ENCODE data around the gene HOXD3. TPM values are rescaled to one million over a fixed set of nuclear protein-coding genes. Genes with fewer than 3 reads are reported as not detected.

HOXD3 gene
- total RNA-seq, 4 donors from 2014 or later = 2.0 to 9.1 (median 8.3) TPM

GRCh38 chr2:176126929-176127773 lies 30.0 kb upstream of the HOXD3 start:
- peaks cover 0 to 4% (median 0%) of the 10 kb centered on the region in 4 donors for H3K9me3 ChIP-seq
- H3K4me3 ChIP-seq = no peak overlapping the region
- DNase-seq = peak; percentile 48 to 87 (median 64)
- H3K27me3 ChIP-seq = peaks cover 0 to 46% of the 10 kb centered on the region in 2 donors
- peaks cover 0 to 34% (median 0%) of the 10 kb centered on the region in 4 donors for H3K4me1 ChIP-seq
- H3K36me3 ChIP-seq = no peaks in the 10 kb centered on the region
- H3K27ac ChIP-seq = no peak overlapping the region
- no peak for TF ChIP-seq POLR2A (IDR thresholded peaks at IDR 0.05)
- TF ChIP-seq, protein P1, sequence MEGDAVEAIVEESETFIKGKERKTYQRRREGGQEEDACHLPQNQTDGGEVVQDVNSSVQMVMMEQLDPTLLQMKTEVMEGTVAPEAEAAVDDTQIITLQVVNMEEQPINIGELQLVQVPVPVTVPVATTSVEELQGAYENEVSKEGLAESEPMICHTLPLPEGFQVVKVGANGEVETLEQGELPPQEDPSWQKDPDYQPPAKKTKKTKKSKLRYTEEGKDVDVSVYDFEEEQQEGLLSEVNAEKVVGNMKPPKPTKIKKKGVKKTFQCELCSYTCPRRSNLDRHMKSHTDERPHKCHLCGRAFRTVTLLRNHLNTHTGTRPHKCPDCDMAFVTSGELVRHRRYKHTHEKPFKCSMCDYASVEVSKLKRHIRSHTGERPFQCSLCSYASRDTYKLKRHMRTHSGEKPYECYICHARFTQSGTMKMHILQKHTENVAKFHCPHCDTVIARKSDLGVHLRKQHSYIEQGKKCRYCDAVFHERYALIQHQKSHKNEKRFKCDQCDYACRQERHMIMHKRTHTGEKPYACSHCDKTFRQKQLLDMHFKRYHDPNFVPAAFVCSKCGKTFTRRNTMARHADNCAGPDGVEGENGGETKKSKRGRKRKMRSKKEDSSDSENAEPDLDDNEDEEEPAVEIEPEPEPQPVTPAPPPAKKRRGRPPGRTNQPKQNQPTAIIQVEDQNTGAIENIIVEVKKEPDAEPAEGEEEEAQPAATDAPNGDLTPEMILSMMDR (IDR thresholded peaks at IDR 0.05) = peak; percentile 70 to 96 (median 89)

DNA sequence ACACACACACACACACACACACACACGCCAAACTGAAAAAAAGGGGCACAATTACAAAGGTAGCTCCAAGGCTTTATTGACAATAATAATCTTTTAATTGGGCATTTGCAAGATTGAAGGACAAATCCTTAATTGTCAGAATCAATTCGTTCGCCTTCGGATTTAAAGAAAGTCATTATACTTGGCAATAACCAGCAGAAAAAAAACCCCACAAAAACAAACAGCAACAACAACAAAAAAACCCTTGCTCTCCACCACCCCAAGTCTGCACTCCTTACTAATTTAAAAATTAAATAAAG lies 29.4 kb upstream of the HOXD3 start:
- no peak for TF ChIP-seq POLR2A (IDR thresholded peaks at IDR 0.05)
- TF ChIP-seq, protein P1 (IDR thresholded peaks at IDR 0.05) = no peak
- H3K4me3 ChIP-seq = no peak overlapping the region
- no peaks in the 10 kb centered on the region for H3K9me3 ChIP-seq
- no peak for DNase-seq
- no peaks in the 10 kb centered on the region for H3K36me3 ChIP-seq
- H3K4me1 ChIP-seq = peaks cover 0 to 28% (median 0%) of the 10 kb centered on the region in 4 donors
- H3K27me3 ChIP-seq = peaks cover 0 to 42% of the 10 kb centered on the region in 2 donors
- no peak overlapping the region for H3K27ac ChIP-seq

- peak in 1 of 3 donors; percentile 53 for DNase-seq
- no peaks in the 10 kb centered on the region for H3K36me3 ChIP-seq
- TF ChIP-seq POLR2A (IDR thresholded peaks at IDR 0.05) = no peak
- TF ChIP-seq, protein P1 (IDR thresholded peaks at IDR 0.05) = no peak
- H3K9me3 ChIP-seq = no peaks in the 10 kb centered on the region
- H3K4me1 ChIP-seq = peaks cover 0 to 22% (median 0%) of the 10 kb centered on the region in 4 donors
- peaks cover 0 to 35% of the 10 kb centered on the region in 2 donors for H3K27me3 ChIP-seq
- H3K4me3 ChIP-seq = peak overlapping the region; percentile 38 to 63 (median 52)
- H3K27ac ChIP-seq = peak overlapping the region; percentile 72 to 97 (median 86)
Measured at GRCh38 chr2:176128172-176128981, 28.7 kb upstream of the HOXD3 start.

GRCh38 chr2:176128982-176129796 lies 27.9 kb upstream of the HOXD3 start, which contains the start of gene HOXD8:
Gene HOXD8 (plus strand): TSS chr2:176129705. CDS start chr2:176130367, 662 bp downstream.
- Histone ChIP-seq H3K27me3 (peaks cover 0 to 28% of the 10 kb centered on the region in 2 donors), H3K27ac (peak within 1 kb of the TSS; percentile 72 to 97 (median 86)), H3K9me3 (no peaks in the 10 kb centered on the region), H3K4me1 (peaks cover 0 to 22% (median 0%) of the 10 kb centered on the region in 4 donors), H3K36me3 (no peaks in the 10 kb centered on the region), H3K4me3 (peak within 1 kb of the TSS; percentile 38 to 63 (median 52))
- DNase-seq = peak in 2 of 3 donors; percentile 70 to 75
- peak in 1 of 2 donors; percentile 27 for TF ChIP-seq POLR2A (IDR thresholded peaks at IDR 0.05)
- TF ChIP-seq, protein P1 (IDR thresholded peaks at IDR 0.05) = no peak

- Histone ChIP-seq H3K27me3 (peaks cover 0 to 23% of the 10 kb centered on the region in 2 donors), H3K27ac (peak overlapping the region; percentile 72 to 97 (median 86)), H3K36me3 (no peaks in the 10 kb centered on the region), H3K4me1 (peaks cover 0 to 22% (median 0%) of the 10 kb centered on the region in 4 donors), H3K9me3 (no peaks in the 10 kb centered on the region), H3K4me3 (peak overlapping the region; percentile 38 to 63 (median 52))
- peak in 1 of 3 donors; percentile 64 for DNase-seq
- TF ChIP-seq POLR2A (IDR thresholded peaks at IDR 0.05) = no peak
- TF ChIP-seq, protein P1 (IDR thresholded peaks at IDR 0.05) = no peak
Measured at GRCh38 chr2:176129813-176130146, 27.3 kb upstream of the HOXD3 start.

All from Peyer's patch (tissue), 4 donors.